Stimulated activated CD8-positive, alpha-beta memory T cell treated with anti-CD3 and anti-CD28 coated beads, Interleukin-15, amount 100 ng/mL, for 1 hour (primary cell): Measurements from ENCODE around the gene CASP10.
A peak's percentile ranks its signal among the peaks of the same experiment; 100 is the strongest.
"Not testable (repeated sequence)": the region's sequence is repeated elsewhere in the genome, so short reads cannot be mapped to it uniquely, and the experiment has no call there.

Experiments used
- DNase-seq: peaks from one replicate; pipeline ENCODE4 v3.0.0-alpha.2; 2020; ENCODE audit warnings: low read depth

CASP10 gene

DNA sequence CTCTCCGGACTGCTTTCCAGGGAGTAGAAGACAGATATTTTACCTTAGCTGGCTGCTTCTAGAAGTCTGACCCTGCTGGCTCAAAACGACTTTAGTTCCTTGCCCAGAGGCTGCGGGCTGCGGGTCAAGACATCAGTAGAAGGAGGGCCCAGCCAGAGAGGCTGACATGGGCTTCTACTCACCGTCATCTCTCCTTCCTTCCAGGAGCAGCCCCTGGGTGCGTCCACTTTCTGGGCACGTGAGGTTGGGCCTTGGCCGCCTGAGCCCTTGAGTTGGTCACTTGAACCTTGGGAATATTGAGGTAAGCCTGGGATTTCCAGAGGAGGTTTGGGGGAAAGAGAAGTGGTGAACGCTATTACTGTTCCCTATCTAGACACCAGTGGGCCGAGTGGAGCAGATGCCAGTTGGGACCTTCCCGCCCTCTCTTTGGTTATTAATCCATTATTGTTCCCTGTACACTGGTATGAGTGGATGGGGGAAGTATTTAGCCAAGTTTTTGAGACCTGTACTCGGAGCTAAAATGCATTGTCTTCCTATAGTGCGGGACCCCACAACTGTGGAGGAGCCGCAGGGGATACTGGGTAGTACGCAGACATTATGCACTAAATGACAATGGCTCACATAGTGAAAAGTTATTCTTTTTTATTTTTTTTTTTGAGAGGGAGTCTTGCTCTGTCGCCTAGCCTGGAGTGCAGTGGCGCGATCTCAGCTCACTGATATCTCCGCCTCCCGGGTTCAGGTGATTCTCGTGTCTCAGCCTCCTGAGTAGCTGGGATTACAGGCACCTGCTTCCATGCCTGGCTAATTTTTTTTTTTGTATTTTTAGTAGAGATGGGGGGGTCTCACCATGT, 51.1 kb downstream of the CASP10 start:
- DNase-seq, result no peak

GRCh38 chr2:201234663-201235135, 51.8 kb downstream of the CASP10 start:
- DNase-seq, result no peak

DNA sequence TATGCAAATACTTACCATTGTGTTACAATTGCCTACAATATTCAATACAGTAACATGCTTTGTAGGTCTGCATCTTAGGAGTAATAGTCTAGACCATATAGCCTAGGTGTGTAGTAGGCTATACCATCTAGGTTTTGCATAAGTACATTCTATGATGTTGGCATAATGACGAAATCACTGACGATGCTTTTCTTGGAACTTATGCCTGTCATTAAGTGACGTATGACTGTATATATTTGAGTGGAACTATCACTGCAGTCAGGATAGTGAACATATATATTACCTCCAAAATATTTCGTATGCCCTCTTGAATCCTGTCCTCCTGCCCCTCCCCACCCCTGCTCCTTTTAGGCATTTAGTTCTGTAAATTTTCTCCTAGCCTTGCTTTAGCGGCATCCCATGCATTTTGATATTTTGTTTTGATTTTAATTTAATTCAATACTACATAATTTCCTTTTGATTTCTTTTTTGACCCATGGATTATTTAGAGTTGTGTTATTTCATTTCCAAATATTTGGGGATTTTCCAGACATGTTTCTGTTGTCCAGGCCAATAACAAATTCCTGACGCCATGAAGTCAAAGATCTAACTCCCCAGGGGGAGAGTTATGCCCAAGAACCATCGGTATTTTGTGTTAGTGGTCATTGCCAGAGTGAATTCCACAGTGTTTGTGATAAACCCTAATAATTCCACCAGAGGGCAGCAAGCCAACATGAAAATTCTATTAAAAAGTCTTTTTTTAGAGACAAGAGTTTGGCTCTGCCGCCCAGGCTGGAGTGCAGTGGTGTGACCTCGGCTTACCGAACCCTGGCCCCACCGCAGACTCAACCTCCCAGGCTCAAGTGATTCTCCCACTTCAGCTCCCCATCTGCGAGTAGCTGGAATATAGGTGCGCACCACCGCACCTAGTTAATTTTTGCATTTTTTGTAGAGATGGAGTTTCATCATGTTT, 53.2 kb downstream of the CASP10 start:
- peak; percentile 16 for DNase-seq

GRCh38 chr2:201237486-201238123, 54.7 kb downstream of the CASP10 start:
- no peak for DNase-seq

- DNase-seq, result not testable (repeated sequence)
Measured at GRCh38 chr2:201239167-201239935, 56.4 kb downstream of the CASP10 start.

DNA sequence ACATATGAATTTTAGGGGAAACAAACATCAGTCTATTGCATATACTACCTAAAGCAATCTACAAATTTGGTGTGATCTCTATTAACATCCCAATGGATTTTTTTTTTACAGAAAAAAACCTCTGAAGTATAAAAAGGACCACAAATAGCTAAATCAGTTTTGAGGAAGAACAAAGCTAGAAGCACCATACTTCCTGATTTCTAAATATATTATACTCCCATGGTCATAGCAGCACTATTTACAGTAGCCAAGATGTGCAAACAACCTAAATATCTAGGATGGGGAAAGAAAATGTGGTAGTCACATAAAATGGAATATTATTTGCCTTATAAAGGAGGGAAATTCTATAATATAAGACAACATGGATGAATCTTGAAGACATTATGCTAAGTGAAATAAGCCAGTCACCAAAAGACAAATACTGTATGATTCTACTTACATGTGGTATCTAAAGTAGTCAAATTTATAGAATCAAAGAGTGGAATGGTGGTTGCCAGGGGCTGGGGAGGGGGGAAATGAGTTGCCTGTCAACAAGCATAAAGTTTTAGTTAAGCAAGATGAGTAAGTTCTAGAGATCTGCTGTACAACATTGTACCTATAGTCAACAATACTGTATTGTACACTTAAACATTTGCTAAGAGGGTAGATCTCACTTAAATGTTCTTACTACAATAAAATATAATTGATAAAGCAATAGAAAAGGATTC, 59.8 kb downstream of the CASP10 start:
- DNase-seq, result no peak

- no peak for DNase-seq
Measured at GRCh38 chr2:201244829-201245228, 61.9 kb downstream of the CASP10 start.

- DNase-seq, result no peak
Measured at GRCh38 chr2:201246280-201246679, 63.3 kb downstream of the CASP10 start.

DNA sequence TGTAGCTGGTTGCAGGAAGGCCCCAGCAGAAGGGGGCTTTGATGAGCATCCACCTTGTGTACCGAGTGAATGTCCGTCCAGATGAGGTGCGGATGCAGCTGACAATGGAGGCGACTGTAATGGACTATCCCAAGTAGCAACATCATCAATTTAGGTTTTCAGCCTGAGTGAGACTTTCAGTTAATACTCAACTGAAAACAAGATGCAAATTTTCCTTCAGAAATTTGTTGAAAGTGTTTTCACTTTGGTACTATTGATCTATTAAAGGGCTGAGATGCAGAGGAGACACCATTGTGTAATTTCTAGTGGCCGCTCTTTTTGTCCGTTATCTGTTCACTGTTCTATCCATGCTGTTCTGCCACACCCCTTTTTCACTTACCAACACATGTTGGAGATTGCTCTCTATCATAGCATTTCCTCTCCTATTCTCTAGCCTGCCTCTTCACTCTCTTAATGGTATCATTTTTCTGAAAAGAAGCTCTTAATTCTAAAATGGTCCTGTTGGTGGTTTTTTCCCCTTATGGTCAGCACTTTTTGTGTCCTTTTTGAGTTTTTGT, 65.4 kb downstream of the CASP10 start:
- DNase-seq, result no peak

- no peak for DNase-seq
Measured at GRCh38 chr2:201249889-201250288, 66.9 kb downstream of the CASP10 start.

- DNase-seq, result no peak
Measured at GRCh38 chr2:201250741-201251140, 67.8 kb downstream of the CASP10 start.

GRCh38 chr2:201254081-201254730, 71.3 kb downstream of the CASP10 start:
- DNase-seq, result no peak

GRCh38 chr2:201255408-201256033, 72.6 kb downstream of the CASP10 start:
- no peak for DNase-seq

DNA sequence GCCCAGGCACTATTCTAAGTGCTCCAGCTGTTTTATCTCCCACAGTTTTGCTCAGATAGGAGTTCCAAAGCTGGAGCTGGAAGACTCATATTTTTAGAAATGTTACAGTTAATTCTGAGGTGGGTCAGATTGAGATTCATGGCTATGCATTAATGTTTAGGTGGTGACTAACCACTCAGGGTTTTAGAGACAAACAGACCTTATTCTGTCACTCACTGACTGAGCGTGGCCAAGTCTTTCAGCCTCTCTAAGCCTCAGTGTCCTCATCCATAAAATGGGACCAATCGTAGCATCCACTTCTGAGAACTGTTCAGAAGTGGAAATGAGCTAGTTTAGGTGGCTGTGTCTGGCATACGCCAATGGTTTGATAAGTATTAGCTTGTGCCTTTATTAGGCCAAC, 73.1 kb downstream of the CASP10 start:
- DNase-seq, result no peak

DNA sequence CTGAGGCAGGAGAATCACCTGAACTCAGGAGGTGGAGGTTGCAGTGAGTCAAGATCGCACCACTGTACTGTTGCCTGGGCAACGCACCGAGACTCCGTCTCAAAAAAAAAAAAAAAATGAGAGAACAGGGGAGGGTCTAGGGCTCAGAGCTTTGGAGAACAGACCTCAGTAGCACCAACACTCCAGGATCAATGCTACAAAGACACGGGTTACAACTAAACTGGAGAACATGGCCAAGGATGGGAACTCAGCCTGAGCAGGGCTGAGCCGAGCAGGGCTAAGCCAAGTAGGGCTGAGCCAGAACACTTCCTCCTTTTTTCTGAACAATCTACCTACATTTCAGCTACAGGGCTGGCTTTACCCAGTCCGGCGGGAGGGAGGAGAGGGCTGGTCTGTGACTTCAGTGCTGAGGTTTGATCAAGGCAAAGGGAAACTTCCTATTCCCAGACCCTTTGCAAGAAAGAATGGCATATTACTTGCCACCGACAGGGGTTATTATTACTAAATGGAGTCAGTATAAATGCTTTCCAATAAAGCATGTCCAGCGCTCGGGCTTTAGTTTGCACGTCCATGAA, 74.5 kb downstream of the CASP10 start:
- no peak for DNase-seq

- DNase-seq, result peak; percentile 87
Measured at GRCh38 chr2:201257956-201258665, 75.2 kb downstream of the CASP10 start.

- no peak for DNase-seq
Measured at GRCh38 chr2:201258666-201259615, 76.0 kb downstream of the CASP10 start.
